GM12878 (cell line): ENCODE measurements around the gene CPSF6. TPM values are rescaled to one million over a fixed set of nuclear protein-coding genes. Genes with fewer than 3 reads are reported as not detected.
A peak's percentile ranks its signal among the peaks of the same experiment; 100 is the strongest.

Source experiments
- ATAC-seq: fragments of 200-7000 bp; cut with Tn5 transposase; 3 replicates; pipeline ENCODE4 v1.9.1; 2020; ENCODE audit warnings: mild to moderate bottlenecking, moderate library complexity
- BruUV-seq: library from RNA; stranded (reverse); fragments of 400-500 nt; replicated peaks from 2 replicates; lab custom pipeline; 2021; lab: Mats Ljungman, UMichigan
- CTCF ChIA-PET: fragments of 300-600 bp; sonication (Branson Sonifier 250); formaldehyde crosslinking; extraction: SDS; loops from one replicate; lab custom pipeline; 2021; ENCODE audit warnings: inconsistent platforms; lab: Yijun Ruan, JAX
- POLR2A ChIA-PET: fragments of 350-600 bp; formaldehyde crosslinking; extraction: SDS; loops from one replicate; lab custom pipeline; 2021; ENCODE audit warnings: inconsistent platforms; lab: Charles Lee
- RAD21 ChIA-PET: fragments of 300-600 bp; sonication (Branson Sonifier 250); formaldehyde crosslinking; loops from one replicate; lab custom pipeline; 2023; ENCODE audit warnings: antibody characterized with exemption; ENCODE audit not compliant: unreplicated experiment; lab: Charles Lee
- SMC1A ChIA-PET: fragments of 300-600 bp; sonication (Branson Sonifier 250); formaldehyde crosslinking; loops from one replicate; lab custom pipeline; 2023; ENCODE audit not compliant: unreplicated experiment, uncharacterized antibody; lab: Charles Lee
- DNase-seq: peaks from one replicate; pipeline ENCODE4 v3.0.0-alpha.2; 2011; ENCODE audit warnings: low read depth, low spot score
- FAIRE-seq: peaks from 3 replicates; lab custom pipeline; 2011; peaks lifted over from hg19 to GRCh38; lab: Jason Lieb, UNC
- H2AFZ ChIP-seq: 2 replicates; pipeline ENCODE4 v1.6.0; 2011; ENCODE audit warnings: low read depth, low read length, control low read depth; ENCODE audit not compliant: control insufficient read depth
- H3K27ac ChIP-seq: 2 replicates; pipeline ENCODE4 v1.5.1; 2011; ENCODE audit warnings: control low read depth; ENCODE audit not compliant: control insufficient read depth, insufficient read depth
- H3K27me3 ChIP-seq, 2 experiments: replicated peaks in 1 of 2; 2 replicates each; pipeline versions ENCODE4 v1.6.0 to v1.6.1; 2011; ENCODE audit warnings: low read length in 1 of 2; ENCODE audit not compliant: control insufficient read depth in 2 of 2, insufficient read depth in 2 of 2
- H3K36me3 ChIP-seq, 2 experiments: 2 replicates each; pipeline ENCODE4 v1.5.1; 2011; ENCODE audit warnings: low read length in 1 of 2; ENCODE audit not compliant: control insufficient read depth in 2 of 2, insufficient read depth in 2 of 2
- H3K4me1 ChIP-seq: 2 replicates; pipeline ENCODE4 v1.6.1; 2011; ENCODE audit warnings: mild to moderate bottlenecking, low read length, moderate library complexity, mixed read lengths; ENCODE audit not compliant: control insufficient read depth, insufficient read depth
- H3K4me2 ChIP-seq: 2 replicates; pipeline ENCODE4 v1.6.0; 2011; ENCODE audit warnings: control low read depth; ENCODE audit not compliant: control insufficient read depth, insufficient read depth
- H3K4me3 ChIP-seq: fragments of 200-600 bp; sonication (generic); 2 replicates; pipeline ENCODE4 v1.5.1; 2016
- H3K79me2 ChIP-seq: 2 replicates; pipeline ENCODE4 v1.6.0; 2011; ENCODE audit warnings: low read length; ENCODE audit not compliant: control insufficient read depth, insufficient read depth
- H3K9ac ChIP-seq: 2 replicates; pipeline ENCODE4 v1.8.0; 2011; ENCODE audit warnings: low read length, control low read depth, mixed read lengths; ENCODE audit not compliant: control insufficient read depth, insufficient read depth
- H3K9me3 ChIP-seq: replicated peaks from 3 replicates; pipeline ENCODE4 v1.5.1; 2011; ENCODE audit warnings: mild to moderate bottlenecking, low read length; ENCODE audit not compliant: control insufficient read depth, insufficient read depth
- H4K20me1 ChIP-seq: 2 replicates; pipeline ENCODE4 v1.6.0; 2011; ENCODE audit not compliant: control insufficient read depth, insufficient read depth
- ATF3 ChIP-seq: IDR thresholded peaks from 2 replicates; pipeline ENCODE4 v1.6.1; 2011; ENCODE audit warnings: low read depth, mild to moderate bottlenecking, low read length, moderate library complexity, borderline replicate concordance; ENCODE audit errors: extremely low read depth
- ATF7 ChIP-seq: fragments of 450-650 bp; IDR thresholded peaks from 2 replicates; pipeline ENCODE4 v1.6.1; 2016; ENCODE audit warnings: low read depth, mild to moderate bottlenecking
- BACH1 ChIP-seq: fragments of 450-650 bp; IDR thresholded peaks from 2 replicates; pipeline ENCODE4 v1.6.1; 2017; ENCODE audit warnings: mild to moderate bottlenecking, borderline replicate concordance
- BHLHE40 ChIP-seq, 2 experiments: fragments of 450-650 bp in 1 of 2; IDR thresholded peaks; 2 replicates each; pipeline ENCODE4 v1.6.1; 2011 to 2017; ENCODE audit warnings: low read depth in 2 of 2, borderline replicate concordance in 1 of 2, improper control_type of control experiment in 1 of 2, low read length in 1 of 2, mild to moderate bottlenecking in 1 of 2
- CBFB ChIP-seq: IDR thresholded peaks from 2 replicates; pipeline ENCODE4 v1.6.1; 2016; ENCODE audit warnings: antibody characterized with exemption, low read depth
- CBX5 ChIP-seq: sonication (generic); IDR thresholded peaks from 2 replicates; pipeline ENCODE4 v1.6.1; 2016; ENCODE audit warnings: low read depth, moderate library complexity, mild to moderate bottlenecking, inconsistent platforms
- CREB1 ChIP-seq: IDR thresholded peaks from 2 replicates; pipeline ENCODE4 v1.6.1; 2012; ENCODE audit warnings: low read depth, mild to moderate bottlenecking, inconsistent platforms
- IKZF1 ChIP-seq: fragments of 450-650 bp; conservative IDR thresholded peaks from 2 replicates; pipeline ENCODE4 v1.6.1; 2017; ENCODE audit warnings: antibody characterized with exemption, mild to moderate bottlenecking
- LARP7 ChIP-seq: fragments of 450-650 bp; IDR thresholded peaks from 2 replicates; pipeline ENCODE4 v1.6.1; 2017; ENCODE audit warnings: mild to moderate bottlenecking
- MEF2A ChIP-seq: IDR thresholded peaks from 2 replicates; pipeline ENCODE4 v1.6.1; 2011; ENCODE audit warnings: low read depth, mild to moderate bottlenecking, low read length, moderate library complexity; ENCODE audit not compliant: insufficient read depth
- MEF2B ChIP-seq: fragments of 450-650 bp; IDR thresholded peaks from 2 replicates; pipeline ENCODE4 v1.6.1; 2018; ENCODE audit warnings: mild to moderate bottlenecking, moderate library complexity; ENCODE audit not compliant: partially characterized antibody, poor library complexity, severe bottlenecking
- MXI1 ChIP-seq: fragments of 150-350 bp; IDR thresholded peaks from 2 replicates; pipeline ENCODE4 v1.6.1; 2011; ENCODE audit warnings: low read depth, mild to moderate bottlenecking, inconsistent platforms, low read length, improper control_type of control experiment
- NFIC ChIP-seq: IDR thresholded peaks from 2 replicates; pipeline ENCODE4 v1.6.1; 2012; ENCODE audit warnings: low read depth, mild to moderate bottlenecking, inconsistent platforms, low read length, moderate library complexity
- RUNX3 ChIP-seq: IDR thresholded peaks from 2 replicates; pipeline ENCODE4 v1.6.1; 2012; ENCODE audit warnings: low read length, inconsistent platforms
- ZNF217 ChIP-seq: fragments of 450-650 bp; IDR thresholded peaks from 2 replicates; pipeline ENCODE4 v1.6.1; 2017; ENCODE audit warnings: antibody characterized with exemption, mild to moderate bottlenecking
- WGBS: methylation state at CpG from one replicate; pipeline ENCODE4 v1.1.6; 2016; ENCODE audit warnings: low lambda C conversion rate; ENCODE audit not compliant: insufficient replicate concordance, insufficient coverage; ENCODE audit errors: missing lambda C conversion rate; 5-methylcytosine and 5-hydroxymethylcytosine counted together
- in situ Hi-C: fragments of 300-500 bp; cut with MboI; formaldehyde crosslinking; loops from 9 replicates; pipeline ENCODE4 v1.14.3; 2018; ENCODE audit warnings: mixed read lengths
- intact Hi-C: fragments of 100-400 bp; cut with micrococcal nuclease; formaldehyde crosslinking; loops from one replicate; pipeline ENCODE4 v1.14.2; 2022; ENCODE audit not compliant: unreplicated experiment
- polyA plus RNA-seq, 11 experiments: library from polyadenylated mRNA; depleted of rRNA in 4 of 11; unstranded in 6 of 11; stranded (reverse) in 5 of 11; fragments of >200 nt; fragmentation: Nextera tagmentation in 4 of 11; fragmentation: Illumina TruSeq in 1 of 11; extraction: Ambion mirVana in 4 of 11; extraction: Trizol in 1 of 11; gene quantifications; 1 replicate in 1 of 11; 2 replicates in 10 of 11; pipeline versions ENCODE4 v1.2.1 to v1.2.3, GENCODE V29; 2011 to 2016; ENCODE audit warnings: inconsistent platforms in 2 of 11, missing spikeins in 2 of 11, low read depth in 1 of 11
- total RNA-seq, 4 experiments: library from RNA; depleted of rRNA in 3 of 4; stranded (reverse); fragments of >200 nt in 3 of 4; fragmentation: Illumina TruSeq in 1 of 4; extraction: Trizol in 1 of 4; gene quantifications; 2 replicates each; pipeline versions ENCODE4 v1.2.1 to v1.2.3, GENCODE V29; 2013 to 2021
- TF ChIP-seq, protein P1 (sequence below): fragments of 450-650 bp; IDR thresholded peaks from 2 replicates; pipeline ENCODE4 v1.6.1; 2017; ENCODE audit warnings: mild to moderate bottlenecking, low read depth, inconsistent platforms; ENCODE audit not compliant: poor library complexity, severe bottlenecking

CPSF6 gene
- total and polyA plus RNA-seq, 10 of the 15 experiments (the other 5 are each of a cell fraction or from before 2014, with no cell fraction given), result 40.9 to 150 (median 79.1) TPM

GRCh38 chr12:69243099-69244084 lies 4.0 kb downstream of the CPSF6 start:
- SMC1A ChIA-PET, result interaction anchor here (0.6 to 3.5 kb wide), 10 partner anchors 10 to 1231 kb away, joined by 3 to 51 read pairs (median 5); no protein-coding TSS in a partner anchor
- POLR2A ChIA-PET, result interaction anchor here (0.6 to 2.5 kb wide), 6 partner anchors 10 to 1597 kb away, joined by 3 to 8 read pairs (median 6); partner anchors contain the start of gene CCT2
- in situ Hi-C loops (no loop called here), intact Hi-C loops (loop anchor here (10.0 kb wide), 1 partner anchor 399 kb away; no protein-coding TSS in a partner anchor)
- Histone ChIP-seq H3K27me3 (no peaks in the 10 kb centered on the region), H3K4me3 (peak overlapping the region; percentile 98), H3K4me2 (peak overlapping the region; percentile 76), H3K9me3 (no peaks in the 10 kb centered on the region; the same call in 1 of the 3 replicates), H2AFZ (no peak overlapping the region), H3K9ac (peak overlapping the region; percentile 36; the same call in 1 of the 2 replicates), H3K79me2 (peaks cover 93% of the 10 kb centered on the region), H3K4me1 (peaks cover 22% of the 10 kb centered on the region), H3K36me3 (peaks cover 0 to 6% of the 10 kb centered on the region in 2 experiments; a peak in 3 of 4 replicates), H3K27ac (peak overlapping the region; percentile 32), H4K20me1 (no peaks in the 10 kb centered on the region; the same call in 1 of the 2 replicates)
- 52% methylated on average over 7 of the region's 7 CpGs for WGBS
- no TSS peak for BruUV-seq
- RAD21 ChIA-PET, result interaction anchor here (0.8 to 2.3 kb wide), 4 partner anchors 9 to 87 kb away, joined by 3 to 15 read pairs (median 8); no protein-coding TSS in a partner anchor
- DNase-seq (peak; percentile 41), FAIRE-seq (peak; percentile 13), ATAC-seq (peak; percentile 69)
- CTCF ChIA-PET, result interaction anchor here (1.2 to 7.2 kb wide), 8 partner anchors 10 to 323 kb away, joined by 3 to 70 read pairs (median 5); no protein-coding TSS in a partner anchor
- TF ChIP-seq LARP7, result 0 out of 2 replicates have a peak, but pooled peaks have one; percentile 21
- TF ChIP-seq CREB1, result 0 out of 2 replicates have a peak, but pooled peaks have one; percentile 37
- TF ChIP-seq RUNX3, result peak; percentile 95
- no peak for TF ChIP-seq ATF3
- TF ChIP-seq MEF2B, result peak; percentile 65
- peak; percentile 38 to 58; a peak in 1 of 4 replicates for TF ChIP-seq BHLHE40 (IDR thresholded peaks at IDR 0.05; ENCODE audit: borderline replicate concordance in 1 of 2, low read depth in 2 of 2, low read length in 1 of 2)
- TF ChIP-seq CBFB, result peak; percentile 49; the same call in 1 of the 2 replicates
- TF ChIP-seq NFIC, result peak; percentile 70
- TF ChIP-seq, protein P1, sequence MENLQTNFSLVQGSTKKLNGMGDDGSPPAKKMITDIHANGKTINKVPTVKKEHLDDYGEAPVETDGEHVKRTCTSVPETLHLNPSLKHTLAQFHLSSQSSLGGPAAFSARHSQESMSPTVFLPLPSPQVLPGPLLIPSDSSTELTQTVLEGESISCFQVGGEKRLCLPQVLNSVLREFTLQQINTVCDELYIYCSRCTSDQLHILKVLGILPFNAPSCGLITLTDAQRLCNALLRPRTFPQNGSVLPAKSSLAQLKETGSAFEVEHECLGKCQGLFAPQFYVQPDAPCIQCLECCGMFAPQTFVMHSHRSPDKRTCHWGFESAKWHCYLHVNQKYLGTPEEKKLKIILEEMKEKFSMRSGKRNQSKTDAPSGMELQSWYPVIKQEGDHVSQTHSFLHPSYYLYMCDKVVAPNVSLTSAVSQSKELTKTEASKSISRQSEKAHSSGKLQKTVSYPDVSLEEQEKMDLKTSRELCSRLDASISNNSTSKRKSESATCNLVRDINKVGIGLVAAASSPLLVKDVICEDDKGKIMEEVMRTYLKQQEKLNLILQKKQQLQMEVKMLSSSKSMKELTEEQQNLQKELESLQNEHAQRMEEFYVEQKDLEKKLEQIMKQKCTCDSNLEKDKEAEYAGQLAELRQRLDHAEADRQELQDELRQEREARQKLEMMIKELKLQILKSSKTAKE, result no peak
- TF ChIP-seq CBX5, result 0 out of 2 replicates have a peak, but pooled peaks have one; percentile 66
- TF ChIP-seq MEF2A, result peak; percentile 68; the same call in 1 of the 2 replicates
- TF ChIP-seq IKZF1, result peak; percentile 17; the same call in 1 of the 2 replicates
- no peak for TF ChIP-seq ZNF217
- TF ChIP-seq ATF7, result peak; percentile 50
- TF ChIP-seq MXI1, result peak; percentile 44; the same call in 1 of the 2 replicates
- TF ChIP-seq BACH1, result 0 out of 2 replicates have a peak, but pooled peaks have one; percentile 29
